ENCODE results near the gene NCAPH2. TPM values are rescaled to one million over a fixed set of nuclear protein-coding genes. Genes with fewer than 3 reads are reported as not detected.

NCAPH2 gene
- total and polyA plus RNA-seq, 2 of the 8 experiments (the other 6 are each of a cell fraction or from before 2014, with no cell fraction given) = 62.2 to 81.6 TPM

DNA sequence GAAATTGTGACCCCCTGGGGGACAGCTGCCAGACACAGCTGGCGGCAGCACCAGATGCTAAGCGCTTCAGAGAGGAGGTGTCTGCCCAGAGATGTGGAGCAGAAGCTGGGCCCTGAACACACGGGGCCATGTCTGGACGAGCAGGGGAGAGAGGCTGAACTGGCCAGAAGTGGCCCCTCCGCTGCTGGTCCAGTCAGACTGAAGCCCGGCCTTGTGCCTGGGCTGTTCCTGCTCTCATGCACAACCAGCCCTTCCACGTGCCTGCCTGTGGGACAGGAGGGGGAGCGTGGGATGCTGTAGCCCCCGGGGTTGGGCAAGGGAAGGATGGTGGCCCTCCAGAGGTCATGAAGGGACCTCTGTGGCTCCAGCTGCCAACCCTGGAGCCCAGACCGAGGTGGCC is 24.9 kb upstream of the NCAPH2 start (continued):
- TF ChIP-seq CHD7 (IDR thresholded peaks at IDR 0.05; ENCODE audit: insufficient replicate concordance, low read length) = no peak
- no peak for TF ChIP-seq NANOG (IDR thresholded peaks at IDR 0.05; ENCODE audit: insufficient read depth, low read depth, low read length, poor library complexity, severe bottlenecking)
- no peak for TF ChIP-seq ZNF274 (IDR thresholded peaks at IDR 0.05; ENCODE audit: borderline replicate concordance, extremely low read depth, low read length)
- no peak for TF ChIP-seq CTCF (IDR thresholded peaks at IDR 0.05; ENCODE audit: control extremely low read depth in 1 of 3, insufficient read depth in 1 of 3, low read depth in 1 of 3, low read length in 3 of 3)
- TF ChIP-seq SUZ12 (IDR thresholded peaks at IDR 0.05; ENCODE audit: low read length) = no peak
- no peak for TF ChIP-seq EZH2 (IDR thresholded peaks at IDR 0.05; ENCODE audit: low read depth, low read length, severe bottlenecking)
- no peak for TF ChIP-seq RBBP5 (IDR thresholded peaks at IDR 0.05; ENCODE audit: borderline replicate concordance, low read depth, low read length)

Measured in H1 (cell line).